HepG2 (cell line): ENCODE measurements around the gene NDRG2. TPM values are rescaled to one million over a fixed set of nuclear protein-coding genes. Genes with fewer than 3 reads are reported as not detected.
A peak's percentile ranks its signal among the peaks of the same experiment; 100 is the strongest.

Source experiments
- ATAC-seq: fragments of 200-7000 bp; cut with Tn5 transposase; 3 replicates; pipeline ENCODE4 v1.9.1; 2020; ENCODE audit warnings: mild to moderate bottlenecking, moderate library complexity
- BruUV-seq: library from RNA; stranded (reverse); fragments of 400-500 nt; replicated peaks from 2 replicates; lab custom pipeline; 2021; lab: Mats Ljungman, UMichigan
- CTCF ChIA-PET: fragments of 300-600 bp; formaldehyde crosslinking; extraction: SDS; loops from one replicate; lab custom pipeline; 2021; ENCODE audit warnings: low total read pairs, inconsistent platforms, low intra/inter-chr PET ratio; lab: Yijun Ruan, JAX
- POLR2A ChIA-PET: fragments of 350-600 bp; sonication (Branson Sonifier 250); formaldehyde crosslinking; loops from one replicate; lab custom pipeline; 2020; ENCODE audit warnings: antibody characterized with exemption, inconsistent platforms; lab: Yijun Ruan, JAX
- DNase-seq: peaks from one replicate; pipeline ENCODE4 v3.0.0-alpha.2; 2015; ENCODE audit warnings: low spot score
- FAIRE-seq: peaks from 3 replicates; lab custom pipeline; 2011; peaks lifted over from hg19 to GRCh38; lab: Jason Lieb, UNC
- H2AFZ ChIP-seq: one replicate; pipeline ENCODE4 v1.6.1; 2011; ENCODE audit warnings: low read length, inconsistent platforms
- H3K27ac ChIP-seq: fragments of 300-600 bp; 3 replicates; pipeline ENCODE4 v1.8.0; 2011; ENCODE audit warnings: mixed run types, mild to moderate bottlenecking, mixed read lengths, low read length, inconsistent platforms; ENCODE audit not compliant: insufficient read depth; ENCODE audit errors: extremely low read length
- H3K27me3 ChIP-seq, 2 experiments: fragments of 200-600 bp in 1 of 2; 2 replicates in 1 of 2; 3 replicates in 1 of 2; pipeline versions ENCODE4 v1.6.0 to v1.8.0; 2011; ENCODE audit warnings: low read length in 2 of 2, mild to moderate bottlenecking in 2 of 2, moderate library complexity in 2 of 2, inconsistent platforms in 1 of 2; ENCODE audit not compliant: insufficient read depth in 2 of 2, control insufficient read depth in 1 of 2
- H3K36me3 ChIP-seq, 2 experiments: fragments of 200-600 bp in 1 of 2; replicated peaks in 1 of 2; 2 replicates in 1 of 2; 3 replicates in 1 of 2; pipeline versions ENCODE4 v1.5.1 to v1.8.0; 2011; ENCODE audit warnings: low read length in 2 of 2, inconsistent platforms in 1 of 2; ENCODE audit not compliant: insufficient read depth in 2 of 2, control insufficient read depth in 1 of 2
- H3K4me1 ChIP-seq: 2 replicates; pipeline ENCODE4 v1.5.1; 2012; ENCODE audit warnings: low read length, inconsistent platforms; ENCODE audit not compliant: insufficient read depth
- H3K4me2 ChIP-seq: 2 replicates; pipeline ENCODE4 v1.6.0; 2011; ENCODE audit warnings: low read depth, low read length, inconsistent platforms
- H3K4me3 ChIP-seq, 3 experiments: fragments of 200-600 bp in 1 of 3; sonication (generic), shearing (Covaris generic) in 1 of 3; replicated peaks in 1 of 3; 2 replicates each; pipeline ENCODE4 v1.5.1; 2011 to 2016; ENCODE audit warnings: low read length in 3 of 3, inconsistent platforms in 2 of 3, low read depth in 2 of 3, mild to moderate bottlenecking in 2 of 3, control low read depth in 1 of 3, mixed read lengths in 1 of 3; ENCODE audit not compliant: insufficient read depth in 1 of 3
- H3K79me2 ChIP-seq: one replicate; pipeline ENCODE4 v1.6.1; 2011; ENCODE audit warnings: low read length, inconsistent platforms; ENCODE audit not compliant: insufficient read depth
- H3K9ac ChIP-seq: 2 replicates; pipeline ENCODE4 v1.6.0; 2011; ENCODE audit warnings: mild to moderate bottlenecking, low read depth, low read length, inconsistent platforms; ENCODE audit not compliant: insufficient read depth
- H3K9me3 ChIP-seq: 2 replicates; pipeline ENCODE4 v1.5.1; 2012; ENCODE audit warnings: mild to moderate bottlenecking, low read length
- H4K20me1 ChIP-seq: 2 replicates; pipeline ENCODE4 v1.6.0; 2011; ENCODE audit warnings: inconsistent platforms, mild to moderate bottlenecking, low read length, moderate library complexity; ENCODE audit not compliant: insufficient read depth
- ARID2 ChIP-seq: sonication (generic); formaldehyde crosslinking; IDR thresholded peaks from 2 replicates; pipeline ENCODE4 v1.8.1; 2022; ENCODE audit warnings: mild to moderate bottlenecking, missing genetic modification reagents, borderline replicate concordance
- ARNT ChIP-seq: fragments of 450-650 bp; IDR thresholded peaks from 2 replicates; pipeline ENCODE4 v1.6.1; 2017
- FOXA3 ChIP-seq: IDR thresholded peaks from 2 replicates; pipeline ENCODE4 v1.6.1; 2016; ENCODE audit warnings: missing genetic modification reagents, missing compliant biosample characterization
- KAT8 ChIP-seq: IDR thresholded peaks from 2 replicates; pipeline ENCODE4 v1.6.1; 2016; ENCODE audit warnings: missing genetic modification reagents, missing compliant biosample characterization
- MIER2 ChIP-seq: IDR thresholded peaks from 2 replicates; pipeline ENCODE4 v1.6.1; 2016; ENCODE audit warnings: missing biosample characterization, missing genetic modification reagents
- SNAPC5 ChIP-seq: sonication (generic); formaldehyde crosslinking; IDR thresholded peaks from 2 replicates; pipeline ENCODE4 v1.8.1; 2023; ENCODE audit warnings: mild to moderate bottlenecking, missing genetic modification reagents, borderline replicate concordance
- TCF7L2 ChIP-seq: IDR thresholded peaks from 2 replicates; pipeline ENCODE4 v1.6.1; 2011; ENCODE audit warnings: mild to moderate bottlenecking, low read depth, low read length, moderate library complexity
- U2AF1 ChIP-seq: fragments of 200-400 bp; formaldehyde crosslinking; optimal IDR thresholded peaks from 2 replicates; pipeline ENCODE3; 2017; ENCODE audit warnings: mild to moderate bottlenecking, low read depth, low read length
- ZBTB4 ChIP-seq: sonication (generic); formaldehyde crosslinking; IDR thresholded peaks from 2 replicates; pipeline ENCODE4 v1.4.0; 2020; ENCODE audit warnings: missing genetic modification reagents, mild to moderate bottlenecking, borderline replicate concordance
- ZKSCAN8 ChIP-seq: IDR thresholded peaks from 2 replicates; pipeline ENCODE4 v1.6.1; 2016; ENCODE audit warnings: borderline replicate concordance, missing genetic modification reagents, missing compliant biosample characterization
- ZNF292 ChIP-seq: sonication (generic); formaldehyde crosslinking; IDR thresholded peaks from 2 replicates; pipeline ENCODE4 v1.8.1; 2022; ENCODE audit warnings: mild to moderate bottlenecking, low read depth, missing genetic modification reagents, borderline replicate concordance
- ZNF432 ChIP-seq: sonication (generic); formaldehyde crosslinking; IDR thresholded peaks from 2 replicates; pipeline ENCODE4 v1.5.0; 2020; ENCODE audit warnings: missing genetic modification reagents, mild to moderate bottlenecking, borderline replicate concordance
- ZNF468 ChIP-seq: sonication (generic); formaldehyde crosslinking; IDR thresholded peaks from 2 replicates; pipeline ENCODE4 v1.8.0; 2022; ENCODE audit warnings: mild to moderate bottlenecking, moderate library complexity, missing genetic modification reagents
- ZSCAN21 ChIP-seq: sonication (generic); formaldehyde crosslinking; IDR thresholded peaks from 2 replicates; pipeline ENCODE4 v1.8.0; 2022; ENCODE audit warnings: mild to moderate bottlenecking, missing genetic modification reagents, moderate library complexity, borderline replicate concordance
- WGBS: methylation state at CpG from one replicate; pipeline ENCODE4 v1.1.6; 2017; ENCODE audit warnings: low lambda C conversion rate; 5-methylcytosine and 5-hydroxymethylcytosine counted together
- in situ Hi-C: cut with HindIII; loops from 2 replicates; pipeline ENCODE4 v1.10.0; 2017; ENCODE audit warnings: low pct_unique_long_range_greater_than_20kb; ENCODE audit not compliant: extremely low pct_ligation_motif_present
- intact Hi-C: fragments of 100-400 bp; cut with micrococcal nuclease; formaldehyde crosslinking; loops from one replicate; pipeline ENCODE4 v1.10.0; 2022; ENCODE audit not compliant: unreplicated experiment
- polyA plus RNA-seq, 8 experiments: library from polyadenylated mRNA; depleted of rRNA in 3 of 8; stranded (reverse) in 7 of 8; unstranded in 1 of 8; fragments of >200 nt; fragmentation: Illumina TruSeq in 4 of 8; extraction: Trizol in 4 of 8; gene quantifications; 2 replicates each; pipeline versions ENCODE4 v1.2.1 to v1.2.3, GENCODE V29; 2011 to 2016; ENCODE audit warnings: low read depth in 4 of 8, missing spikeins in 1 of 8, mixed read lengths in 1 of 8; ENCODE audit not compliant: insufficient read depth in 1 of 8
- total RNA-seq, 5 experiments: library from RNA; depleted of rRNA; stranded (reverse); fragments of >200 nt; fragmentation: Illumina TruSeq; extraction: Trizol; gene quantifications; 2 replicates each; pipeline ENCODE4 v1.2.3, GENCODE V29; 2016; ENCODE audit warnings: low read depth in 1 of 5

NDRG2 gene
- total and polyA plus RNA-seq, 2 of the 13 experiments (the other 11 are each of a cell fraction or from before 2014, with no cell fraction given): 27.2 to 189 TPM

- no peak for TF ChIP-seq U2AF1
These were observed 860 bp downstream of the NDRG2 start (continued) for GRCh38 chr14:21023817-21024584.

- peak overlapping the region; percentile 92 for H3K4me2 ChIP-seq
- ATAC-seq: no peak
- WGBS: 93% methylated on average over 7 of the region's 7 CpGs
- H2AFZ ChIP-seq: no peak overlapping the region
- H3K4me3 ChIP-seq: peak overlapping the region in 1 of 3 experiments; percentile 94; a peak in 1 of 6 replicates
- peaks cover 57% of the 10 kb centered on the region for H3K4me1 ChIP-seq
- H3K27ac ChIP-seq: peak overlapping the region; percentile 83
- H3K79me2 ChIP-seq: peaks cover 13% of the 10 kb centered on the region
- DNase-seq: no peak
- BruUV-seq: no TSS peak
- ChIA-PET POLR2A (interaction anchor here (1.8 to 3.0 kb wide), 6 partner anchors 8 to 48 kb away, joined by 6 to 26 read pairs (median 12); partner anchors contain the start of gene ARHGEF40), CTCF (no interaction called here)
- FAIRE-seq: no peak
- in situ Hi-C loops (no loop called here), intact Hi-C loops (no loop called here)
- TF ChIP-seq ZBTB4 (no peak), ARID2 (CRISPR knock-in tag) (no peak), SNAPC5 (CRISPR knock-in tag) (no peak), ZSCAN21 (CRISPR knock-in tag) (no peak), ZNF292 (CRISPR knock-in tag) (no peak), ZKSCAN8 (CRISPR knock-in tag) (no peak), ARNT (no peak), TCF7L2 (no peak), ZNF432 (CRISPR knock-in tag) (no peak), KAT8 (CRISPR knock-in tag) (no peak), FOXA3 (CRISPR knock-in tag) (no peak), MIER2 (CRISPR knock-in tag) (no peak), ZNF468 (CRISPR knock-in tag) (no peak)
- no peaks in the 10 kb centered on the region for H3K9me3 ChIP-seq
- H3K9ac ChIP-seq: no peak overlapping the region
- no peaks in the 10 kb centered on the region for H4K20me1 ChIP-seq
- peaks cover 27 to 36% of the 10 kb centered on the region in 2 experiments for H3K36me3 ChIP-seq
- H3K27me3 ChIP-seq: no peaks in the 10 kb centered on the region; a peak in 1 of 5 replicates
These were observed 1.7 kb downstream of the NDRG2 start for GRCh38 chr14:21023174-21023573.
